Stimulated activated CD8-positive, alpha-beta memory T cell treated with anti-CD3 and anti-CD28 coated beads, Interleukin-12 subunit alpha, Interleukin-12 subunit beta, amount 100 ng/mL, for 4 hours (primary cell): Measurements from ENCODE around the gene SPTSSA.
"Not testable (repeated sequence)": the region's sequence is repeated elsewhere in the genome, so short reads cannot be mapped to it uniquely, and the experiment has no call there.

ENCODE experiments used
- DNase-seq: peaks from one replicate; pipeline ENCODE4 v3.0.0-alpha.2; 2020; ENCODE audit warnings: low read depth

The SPTSSA gene

GRCh38 chr14:34426313-34427295, 35.4 kb downstream of the SPTSSA start:
- no peak for DNase-seq

DNA sequence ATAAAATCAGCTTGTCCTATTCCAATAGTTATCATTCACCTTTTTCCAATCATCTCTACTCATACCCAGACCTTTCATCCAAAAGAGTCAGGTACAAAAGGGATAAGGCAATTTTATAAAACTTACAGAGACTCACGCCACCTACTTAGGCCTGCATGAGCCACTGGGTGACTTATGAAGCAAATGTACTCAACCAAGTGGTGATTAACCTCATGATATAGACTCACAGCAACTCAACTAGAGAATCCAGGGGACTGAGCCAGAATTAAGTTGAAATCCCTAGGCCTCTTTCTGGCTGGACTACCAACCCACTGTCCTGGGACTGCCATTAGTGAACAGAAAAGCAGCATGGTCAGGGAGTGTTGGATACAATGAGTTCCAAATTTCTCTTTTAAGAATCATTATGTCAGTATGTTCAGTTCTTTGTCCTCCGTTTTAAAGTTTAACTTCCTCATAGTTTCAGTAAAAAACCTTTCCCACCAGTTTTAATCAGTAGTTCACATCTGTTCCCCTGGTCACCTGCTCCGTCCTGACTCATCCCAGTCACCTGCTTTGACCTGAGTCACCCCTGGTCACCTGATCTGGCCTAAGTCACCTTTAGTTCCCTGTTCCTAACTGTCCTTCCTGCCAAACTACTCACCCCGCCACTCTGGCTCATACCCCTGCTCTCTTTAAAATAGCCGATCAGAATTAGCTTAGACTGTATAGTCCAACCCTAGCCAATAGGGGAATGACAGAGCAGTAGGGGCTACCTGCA, 36.8 kb downstream of the SPTSSA start:
- no peak for DNase-seq

DNA sequence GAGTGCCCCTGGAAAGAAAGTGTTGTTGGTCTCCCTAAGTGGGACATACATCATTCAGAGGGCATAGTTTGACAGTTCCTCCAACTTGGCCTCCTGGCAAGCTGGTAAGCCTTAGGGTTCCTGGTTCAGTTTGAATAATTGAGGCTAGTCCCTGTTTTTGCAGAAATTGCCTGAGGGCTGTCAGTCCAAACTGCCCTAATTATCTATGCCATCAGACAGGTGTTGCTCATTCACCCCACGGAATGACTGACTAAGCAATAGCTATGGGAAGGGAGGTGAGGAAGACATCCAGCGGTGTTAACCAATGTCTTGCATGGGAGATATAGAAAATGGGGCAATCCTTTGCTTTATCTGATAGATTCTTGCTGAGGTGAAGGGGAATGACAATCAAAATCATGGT, 37.6 kb downstream of the SPTSSA start:
- DNase-seq, result no peak

DNA sequence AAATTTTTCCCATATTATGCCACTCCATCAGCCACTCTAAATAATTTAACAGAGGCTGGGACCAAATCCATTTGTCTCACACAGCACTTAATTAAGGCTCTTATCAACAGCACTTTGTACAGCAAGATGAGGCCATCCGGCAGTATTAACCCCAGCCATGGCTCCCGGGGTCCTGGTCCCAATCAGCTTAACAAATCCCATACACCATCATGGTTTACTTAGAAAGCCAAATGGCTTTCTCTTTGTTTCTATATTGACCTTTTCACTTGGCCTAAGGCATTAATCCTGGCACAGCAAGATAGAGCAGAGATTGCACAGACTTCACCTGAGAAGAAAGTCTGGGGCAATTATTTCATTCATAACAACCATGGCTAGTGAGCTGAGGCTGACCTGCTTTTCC, 38.6 kb downstream of the SPTSSA start:
- no peak for DNase-seq

DNA sequence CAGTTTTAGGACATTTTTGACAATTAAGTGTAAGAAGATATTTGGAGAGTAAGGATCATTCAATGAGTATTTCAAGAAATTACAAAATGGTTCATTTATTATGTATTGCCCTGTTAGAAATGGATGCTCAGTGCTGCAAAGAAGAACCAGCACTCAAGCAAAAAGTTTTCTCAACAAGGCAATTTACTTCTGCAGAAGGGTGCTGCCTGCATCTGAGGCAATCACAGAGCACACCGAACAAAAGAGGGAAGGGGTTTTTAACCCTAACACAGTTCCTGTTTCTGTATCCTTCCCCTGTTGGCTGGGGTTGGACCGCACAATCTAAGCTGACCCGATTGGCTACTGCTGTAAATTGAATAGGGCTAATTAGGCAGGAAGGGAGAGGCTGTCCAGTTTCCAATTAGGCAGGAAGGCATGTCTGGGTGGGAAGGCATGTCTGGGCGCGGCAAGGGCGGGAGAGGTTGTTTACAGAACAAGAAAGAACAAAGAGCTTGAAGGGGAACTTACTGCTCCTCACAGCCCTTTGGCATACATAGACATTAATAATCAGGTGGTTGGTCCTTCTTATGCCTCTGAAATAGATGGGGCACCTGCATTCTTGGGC, 41.4 kb downstream of the SPTSSA start:
- no peak for DNase-seq

DNA sequence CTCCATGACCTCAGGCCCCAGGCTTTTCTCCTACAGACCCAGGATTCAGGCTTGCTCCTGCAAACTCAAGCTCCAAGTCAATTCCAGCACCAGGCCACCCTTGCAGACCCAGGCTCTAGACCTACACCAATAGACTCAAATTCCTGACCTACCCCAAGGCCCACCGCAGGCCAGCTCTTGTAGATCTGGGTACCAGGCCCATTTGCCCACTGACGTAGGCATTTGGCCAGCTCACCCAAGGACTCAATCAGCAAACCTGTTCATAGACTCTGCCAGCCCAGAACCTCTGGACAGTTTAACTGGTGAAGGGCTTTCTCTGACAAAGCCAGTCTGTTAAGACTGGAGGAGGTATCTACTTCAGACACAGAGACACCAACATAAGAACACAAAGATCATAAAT, 52.3 kb downstream of the SPTSSA start:
- no peak for DNase-seq

DNA sequence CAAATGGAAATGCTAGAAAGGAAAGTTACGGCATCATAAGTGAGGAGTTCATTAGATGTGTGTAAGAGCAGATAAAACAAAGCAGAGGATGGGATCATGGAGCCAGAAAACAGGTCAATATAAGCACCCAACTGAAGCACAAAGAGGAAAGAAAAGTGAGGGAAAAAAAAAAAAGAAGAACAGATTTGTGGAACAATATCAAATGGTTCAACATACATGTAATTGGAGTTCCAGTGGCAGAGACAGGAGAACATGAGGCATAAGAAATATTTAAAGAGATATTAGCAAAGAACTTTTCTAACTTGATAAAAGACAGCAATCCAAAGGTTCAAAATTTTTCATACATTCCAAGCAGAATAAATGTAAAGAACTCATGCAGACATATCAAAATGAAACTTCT, 54.1 kb downstream of the SPTSSA start:
- no peak for DNase-seq

DNA sequence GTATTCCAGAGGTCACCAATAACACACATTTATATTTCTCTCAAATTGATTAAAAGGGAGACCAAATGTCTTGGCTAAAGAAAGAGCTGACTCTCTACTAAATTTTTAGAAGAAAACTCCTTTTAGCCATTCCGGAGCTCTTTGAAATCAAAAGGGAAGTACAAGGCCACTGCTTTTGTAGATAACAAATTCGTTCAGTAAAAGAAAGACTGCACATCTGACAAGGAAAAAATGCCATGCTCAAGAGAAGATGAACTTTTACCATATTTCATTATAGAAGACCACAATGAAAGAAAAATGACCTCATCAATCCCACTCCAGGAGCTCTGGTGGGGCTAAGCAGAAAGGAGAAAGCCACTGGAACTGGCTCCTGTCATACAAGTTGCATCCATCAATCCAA, 57.6 kb downstream of the SPTSSA start:
- no peak for DNase-seq

- no peak for DNase-seq
Observed at GRCh38 chr14:34403646-34404045, 58.4 kb downstream of the SPTSSA start.

- no peak for DNase-seq
Observed at GRCh38 chr14:34398024-34398423, 64.0 kb downstream of the SPTSSA start.

GRCh38 chr14:34387974-34388516, 74.0 kb downstream of the SPTSSA start:
- no peak for DNase-seq

GRCh38 chr14:34386865-34387485, 75.1 kb downstream of the SPTSSA start:
- DNase-seq, result no peak

DNA sequence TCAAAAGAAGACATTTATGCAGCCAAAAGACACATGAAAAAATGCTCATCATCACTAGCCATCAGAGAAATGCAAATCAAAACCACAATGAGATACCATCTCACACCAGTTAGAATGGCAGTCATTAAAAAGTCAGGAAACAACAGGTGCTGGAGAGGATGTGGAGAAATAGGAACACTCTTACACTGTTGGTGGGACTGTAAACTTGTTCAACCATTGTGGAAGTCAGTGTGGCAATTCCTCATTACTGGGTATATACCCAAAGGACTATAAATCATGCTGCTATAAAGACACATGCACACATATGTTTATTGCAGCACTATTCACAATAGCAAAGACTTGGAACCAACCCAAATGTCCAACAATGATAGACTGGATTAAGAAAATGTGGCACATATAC, 76.2 kb downstream of the SPTSSA start:
- DNase-seq, result not testable (repeated sequence)

GRCh38 chr14:34383839-34384238, 78.2 kb downstream of the SPTSSA start:
- no peak for DNase-seq
